IPS-18c (cell line): Measurements from ENCODE around the gene FAM120A.

Experiments
- H3K4me3 ChIP-seq: 2 replicates; pipeline ENCODE4 v1.7.0; 2013; ENCODE audit warnings: low read depth, mild to moderate bottlenecking, low read length, moderate library complexity; ENCODE audit not compliant: insufficient read depth
- H3K9me3 ChIP-seq: one replicate; pipeline ENCODE4 v1.6.1; 2013; ENCODE audit warnings: mild to moderate bottlenecking, low read length, moderate library complexity; ENCODE audit not compliant: control insufficient read depth, insufficient read depth

Gene FAM120A

DNA sequence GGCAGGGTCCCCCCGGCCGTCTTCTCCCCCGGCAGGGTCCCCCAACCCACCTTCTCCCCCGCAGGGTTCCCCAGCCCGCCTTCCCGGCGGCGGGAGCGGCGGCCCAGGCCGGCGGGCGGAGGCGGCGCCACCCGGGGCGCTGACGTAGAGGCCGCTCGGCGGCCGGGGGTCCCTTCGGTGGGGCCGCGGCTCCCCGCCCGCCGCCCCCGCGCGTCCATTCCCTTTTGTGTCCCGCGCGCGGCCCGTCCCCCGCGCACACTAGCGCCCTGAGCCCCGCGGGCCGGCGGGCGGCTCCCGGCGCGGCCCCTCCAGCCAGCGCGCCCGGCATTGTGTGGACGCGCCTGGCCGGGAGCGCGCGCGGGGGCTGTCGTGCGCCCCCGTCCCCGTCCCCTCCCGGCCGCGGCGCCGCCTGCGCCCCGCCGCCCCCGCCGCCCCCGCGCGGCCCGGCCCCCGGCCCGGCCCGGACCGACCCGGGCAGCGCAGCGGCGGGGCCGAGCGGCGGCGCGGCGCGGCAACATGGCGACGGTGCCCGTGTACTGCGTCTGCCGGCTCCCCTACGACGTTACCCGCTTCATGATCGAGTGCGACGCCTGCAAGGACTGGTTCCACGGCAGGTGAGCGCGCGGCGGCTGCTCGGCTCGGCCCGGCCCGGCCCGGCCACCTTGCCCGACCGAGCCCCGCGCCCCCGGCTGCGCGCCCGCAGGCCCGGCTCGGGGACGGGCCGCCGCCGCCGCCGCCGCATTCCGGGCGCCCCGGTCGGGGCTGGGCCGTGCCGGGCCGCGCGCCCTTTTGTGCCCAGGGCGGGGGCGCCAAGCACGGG lies 125.0 kb downstream of the FAM120A start, which contains the start of gene PHF2:
Gene PHF2 (plus strand): TSS at position 327 of the 820 bp plus-strand sequence. CDS start 190 bp downstream, at position 517.
- peaks cover 3% of the 10 kb centered on the region for H3K9me3 ChIP-seq
- H3K4me3 ChIP-seq: peak within 1 kb of the TSS; percentile 63

DNA sequence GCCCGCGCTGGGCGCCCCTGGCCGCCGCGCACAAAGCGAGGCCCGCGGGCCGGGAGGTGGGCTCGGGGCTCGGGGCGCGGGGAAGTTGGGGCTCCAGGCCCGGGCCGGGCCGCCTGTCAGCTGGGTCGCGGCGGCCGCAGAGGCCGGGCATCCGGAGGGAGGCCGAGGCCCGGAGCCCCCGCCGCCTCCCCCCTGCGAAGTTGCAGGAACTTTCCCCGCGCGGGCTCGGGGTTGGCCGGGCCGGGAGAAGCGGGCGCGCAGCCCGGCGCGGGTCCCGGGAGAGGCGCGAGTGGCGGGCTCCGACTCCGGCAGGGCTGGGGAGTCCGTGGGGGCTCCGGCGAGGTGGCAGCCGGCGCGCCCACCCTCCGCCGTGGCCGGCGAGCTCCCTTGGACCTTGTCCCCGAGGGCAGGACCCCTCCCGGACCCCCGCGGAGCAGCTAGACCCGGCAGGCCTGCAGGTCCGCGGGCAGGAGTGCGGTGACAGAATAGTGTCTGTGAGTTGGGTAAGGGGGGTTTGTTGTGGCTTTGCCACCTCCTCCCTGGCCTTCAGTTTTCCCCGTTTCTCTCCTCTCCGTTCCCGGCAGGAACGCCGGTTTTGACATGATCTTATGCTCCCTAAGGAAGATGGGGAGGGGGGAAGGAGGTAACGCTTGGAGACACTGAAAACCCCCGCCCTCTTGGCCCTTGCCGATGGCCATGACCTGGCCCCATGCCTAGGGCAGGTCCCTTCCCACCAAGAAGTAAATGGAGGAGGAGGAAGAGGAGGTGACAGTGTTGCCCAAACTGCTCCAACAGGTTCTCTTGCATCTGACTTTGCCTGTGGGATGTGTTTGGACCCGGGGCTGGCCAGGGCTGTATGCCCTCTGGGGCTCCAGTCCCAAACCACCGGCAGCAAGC lies 125.8 kb downstream of the FAM120A start:
- Histone ChIP-seq H3K4me3 (peak overlapping the region; percentile 56), H3K9me3 (peaks cover 3% of the 10 kb centered on the region)

GRCh38 chr9:93577975-93578682 lies 126.6 kb downstream of the FAM120A start:
- peaks cover 3% of the 10 kb centered on the region for H3K9me3 ChIP-seq

GRCh38 chr9:93578844-93579243 lies 127.4 kb downstream of the FAM120A start:
- H3K9me3 ChIP-seq: peaks cover 3% of the 10 kb centered on the region
- H3K4me3 ChIP-seq: no peak overlapping the region

More at GRCh38 chr9:93577975-93578682, 126.6 kb downstream of the FAM120A start:
- peak overlapping the region; percentile 56; the same call in 1 of the 2 replicates for H3K4me3 ChIP-seq

DNA sequence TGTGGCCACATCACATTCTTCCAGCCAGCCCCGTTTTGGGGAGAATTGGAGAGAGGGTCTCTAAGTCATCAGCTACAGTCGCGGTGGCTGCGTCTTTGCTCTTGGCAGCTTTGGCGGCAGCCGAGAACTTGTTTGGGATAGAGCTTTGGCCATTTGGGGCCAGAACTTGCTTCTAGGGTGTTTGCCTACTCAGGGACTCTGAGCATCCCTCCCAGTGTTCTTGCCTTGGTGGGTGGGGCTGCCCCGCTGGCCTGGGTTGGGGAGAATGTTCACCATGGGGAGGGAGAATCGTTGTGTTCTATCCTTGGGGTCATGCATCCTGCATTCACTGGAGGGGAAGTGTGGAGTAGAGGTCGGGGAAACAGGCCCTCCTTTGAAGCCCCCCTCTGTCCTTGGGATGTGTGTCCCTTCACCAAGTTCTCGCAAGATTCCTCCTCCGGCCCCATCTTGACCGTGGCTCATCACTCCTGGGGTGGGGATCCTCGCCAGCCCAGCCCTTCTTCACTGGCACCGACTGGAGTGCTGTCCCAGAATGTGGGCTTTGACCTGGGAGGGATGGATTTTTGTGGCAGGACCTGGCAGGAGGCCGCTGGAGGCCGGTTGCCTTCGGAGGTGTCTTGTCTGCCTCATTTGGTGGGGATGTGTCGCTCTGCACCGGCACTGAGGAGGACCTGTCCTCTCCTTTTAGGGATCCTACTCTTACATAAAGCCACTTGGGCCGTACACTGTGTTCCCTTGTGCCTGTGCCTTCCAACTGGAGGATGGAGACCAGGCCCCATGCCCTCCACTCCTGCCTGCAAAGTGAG lies 128.4 kb downstream of the FAM120A start:
- H3K4me3 ChIP-seq: no peak overlapping the region

DNA sequence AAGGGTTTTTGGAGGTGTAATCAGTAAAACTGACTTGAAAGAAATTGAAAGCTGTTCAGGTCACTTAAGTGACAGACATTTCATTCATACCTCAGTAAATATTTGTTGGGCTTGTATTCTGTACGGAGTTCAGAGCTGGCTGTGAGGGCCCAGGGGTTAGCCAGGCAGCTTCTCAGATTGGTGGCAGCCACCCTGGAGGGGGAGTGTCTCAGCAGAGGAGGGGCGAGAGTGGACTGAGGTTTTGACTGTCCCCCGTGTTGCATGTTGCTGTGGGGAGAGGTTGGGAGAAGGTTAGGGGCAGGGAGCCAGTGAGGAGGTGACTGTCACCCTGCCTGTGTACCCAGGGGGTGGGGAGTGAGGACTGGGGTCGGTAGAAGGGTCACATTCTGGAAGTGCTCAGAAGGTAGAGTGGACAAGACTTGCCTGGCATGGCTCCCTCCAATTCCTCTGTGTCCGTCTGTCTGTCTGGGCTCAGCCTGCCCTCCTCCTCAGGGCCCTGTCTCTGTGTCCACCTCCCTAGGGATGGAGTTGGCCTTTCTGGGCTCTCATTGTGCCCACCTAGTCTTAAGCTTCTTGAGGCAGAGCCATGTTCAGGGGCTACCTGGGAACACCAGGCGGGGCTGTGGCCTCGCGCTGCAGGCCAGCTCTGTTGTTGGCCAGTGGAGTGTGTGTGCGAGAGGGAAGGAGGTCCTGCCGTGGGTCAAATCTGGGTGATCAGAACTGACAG lies 129.3 kb downstream of the FAM120A start:
- no peak overlapping the region for H3K4me3 ChIP-seq
- H3K9me3 ChIP-seq: no peaks in the 10 kb centered on the region

More for the DNA sequence above, 128.4 kb downstream of the FAM120A start:
- H3K9me3 ChIP-seq: peaks cover 3% of the 10 kb centered on the region

DNA sequence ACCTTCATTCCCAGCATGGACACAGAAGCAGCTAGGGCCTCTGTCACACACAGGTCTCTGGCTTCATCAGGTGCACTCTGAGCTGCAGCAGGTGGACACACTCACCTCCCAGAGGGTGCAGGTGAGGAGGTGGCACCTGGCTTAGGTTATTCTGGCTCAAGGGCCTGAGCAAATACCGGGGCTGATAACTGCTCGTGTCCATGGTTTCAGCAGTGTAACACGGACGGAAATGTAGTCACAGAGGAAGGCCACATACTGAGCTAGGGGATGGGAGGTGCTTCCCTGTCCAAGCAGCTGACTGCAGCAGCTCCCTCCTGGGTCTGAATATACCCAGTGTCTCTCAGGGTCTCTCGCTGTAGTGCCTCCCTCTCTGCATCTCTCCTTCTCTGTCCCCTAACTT lies 130.6 kb downstream of the FAM120A start:
- no peak overlapping the region for H3K4me3 ChIP-seq
- H3K9me3 ChIP-seq: no peaks in the 10 kb centered on the region

DNA sequence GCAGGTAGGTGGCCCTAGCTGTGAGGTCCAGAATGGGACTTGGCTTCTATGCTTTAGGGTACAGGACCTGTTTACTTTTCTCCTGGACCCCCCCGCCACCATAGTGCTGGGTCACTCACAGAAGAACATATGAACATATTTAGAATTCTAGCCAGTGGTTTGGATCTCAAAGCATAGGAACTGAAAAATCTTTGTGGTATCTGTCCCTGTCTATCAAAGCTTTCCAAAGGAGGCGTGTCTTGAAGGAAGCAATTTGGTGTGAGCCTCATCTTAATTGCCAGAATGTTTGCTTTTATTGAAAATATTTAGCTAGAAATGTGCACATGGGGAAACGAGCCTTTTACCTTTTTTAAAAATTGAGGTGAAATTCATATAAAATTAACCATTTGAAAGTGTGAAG lies 131.1 kb downstream of the FAM120A start:
- Histone ChIP-seq H3K9me3 (no peaks in the 10 kb centered on the region), H3K4me3 (no peak overlapping the region)

- Histone ChIP-seq H3K4me3 (no peak overlapping the region), H3K9me3 (no peaks in the 10 kb centered on the region)
These were observed 133.8 kb downstream of the FAM120A start for GRCh38 chr9:93585259-93585658.

DNA sequence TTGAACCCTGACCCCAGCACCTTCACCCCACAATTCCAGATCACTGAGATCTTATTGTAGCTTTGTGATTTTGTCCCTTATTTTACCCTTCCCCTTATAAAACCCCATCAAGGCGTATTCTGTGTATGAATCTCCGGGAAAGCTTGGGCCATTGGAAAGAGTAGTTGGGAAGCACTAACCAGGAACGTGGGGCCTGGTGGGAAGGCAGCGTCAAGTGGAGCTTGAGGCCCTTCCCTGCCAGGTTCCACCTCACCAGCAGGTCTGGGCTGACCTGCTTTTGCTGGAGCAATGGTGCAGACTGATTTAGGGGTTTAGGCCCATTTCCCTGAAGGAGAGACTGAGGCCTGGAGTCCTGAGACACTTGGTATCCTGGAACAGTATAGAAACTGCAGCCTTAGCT lies 134.2 kb downstream of the FAM120A start:
- no peaks in the 10 kb centered on the region for H3K9me3 ChIP-seq
- H3K4me3 ChIP-seq: no peak overlapping the region

GRCh38 chr9:93586290-93587057 lies 135.0 kb downstream of the FAM120A start:
- no peak overlapping the region for H3K4me3 ChIP-seq
- H3K9me3 ChIP-seq: no peaks in the 10 kb centered on the region

- Histone ChIP-seq H3K4me3 (no peak overlapping the region), H3K9me3 (no peaks in the 10 kb centered on the region)
These were observed 135.8 kb downstream of the FAM120A start for GRCh38 chr9:93587284-93587650.

GRCh38 chr9:93587651-93588347 lies 136.3 kb downstream of the FAM120A start:
- H3K9me3 ChIP-seq: no peaks in the 10 kb centered on the region

GRCh38 chr9:93588641-93589609 lies 137.4 kb downstream of the FAM120A start:
- Histone ChIP-seq H3K4me3 (no peak overlapping the region), H3K9me3 (no peaks in the 10 kb centered on the region)

More at GRCh38 chr9:93587651-93588347, 136.3 kb downstream of the FAM120A start:
- no peak overlapping the region for H3K4me3 ChIP-seq
